Measurements from ENCODE around the gene ARL4D.

DNA sequence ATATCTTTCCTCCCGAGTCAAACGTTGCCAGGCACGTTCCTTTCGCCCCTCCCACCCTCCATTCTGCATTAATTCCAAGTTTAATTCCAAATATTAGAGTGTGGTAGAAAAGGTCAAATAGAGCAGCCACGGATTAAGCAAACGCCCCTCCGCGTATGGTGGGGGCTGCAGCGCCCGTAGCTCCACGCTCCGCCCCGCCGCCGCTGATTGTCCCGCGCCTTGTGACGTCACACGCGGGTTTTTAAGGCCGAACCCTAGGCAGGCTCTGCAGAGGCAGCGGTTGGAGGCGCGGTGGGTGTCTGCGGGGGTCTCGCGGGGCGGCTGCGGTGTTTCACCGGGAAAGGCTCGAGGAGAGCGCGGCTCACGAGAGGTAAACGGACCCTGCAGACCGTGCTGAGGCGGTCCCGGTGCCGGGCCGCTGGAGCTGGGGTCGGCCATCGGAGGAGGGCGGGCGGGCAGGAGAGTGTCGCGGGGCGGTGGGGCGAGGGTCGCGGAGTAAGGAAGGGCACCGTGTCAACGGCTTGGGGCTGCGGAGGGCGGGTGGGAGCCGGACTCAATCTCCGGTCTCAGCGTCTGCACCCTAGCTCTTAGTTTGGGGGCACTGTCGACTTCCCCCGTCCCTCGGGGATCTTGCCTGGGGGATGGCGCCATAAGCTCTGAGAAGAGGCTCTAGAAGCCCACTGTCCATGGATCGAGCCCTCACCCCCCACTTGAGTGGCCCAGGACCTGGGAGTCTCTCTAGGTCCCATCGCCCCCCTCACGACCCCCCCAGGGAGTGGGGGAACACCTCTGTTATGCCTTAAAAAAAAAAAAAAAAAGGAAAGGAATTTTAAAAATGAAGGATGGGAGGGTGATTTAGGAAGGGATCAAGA, at the start of gene ARL4D:
- TF ChIP-seq EZH2 (IDR thresholded peaks at IDR 0.05; ENCODE audit: borderline replicate concordance, low read length), result no peak
- TF ChIP-seq, protein P1, sequence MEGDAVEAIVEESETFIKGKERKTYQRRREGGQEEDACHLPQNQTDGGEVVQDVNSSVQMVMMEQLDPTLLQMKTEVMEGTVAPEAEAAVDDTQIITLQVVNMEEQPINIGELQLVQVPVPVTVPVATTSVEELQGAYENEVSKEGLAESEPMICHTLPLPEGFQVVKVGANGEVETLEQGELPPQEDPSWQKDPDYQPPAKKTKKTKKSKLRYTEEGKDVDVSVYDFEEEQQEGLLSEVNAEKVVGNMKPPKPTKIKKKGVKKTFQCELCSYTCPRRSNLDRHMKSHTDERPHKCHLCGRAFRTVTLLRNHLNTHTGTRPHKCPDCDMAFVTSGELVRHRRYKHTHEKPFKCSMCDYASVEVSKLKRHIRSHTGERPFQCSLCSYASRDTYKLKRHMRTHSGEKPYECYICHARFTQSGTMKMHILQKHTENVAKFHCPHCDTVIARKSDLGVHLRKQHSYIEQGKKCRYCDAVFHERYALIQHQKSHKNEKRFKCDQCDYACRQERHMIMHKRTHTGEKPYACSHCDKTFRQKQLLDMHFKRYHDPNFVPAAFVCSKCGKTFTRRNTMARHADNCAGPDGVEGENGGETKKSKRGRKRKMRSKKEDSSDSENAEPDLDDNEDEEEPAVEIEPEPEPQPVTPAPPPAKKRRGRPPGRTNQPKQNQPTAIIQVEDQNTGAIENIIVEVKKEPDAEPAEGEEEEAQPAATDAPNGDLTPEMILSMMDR (IDR thresholded peaks at IDR 0.05; ENCODE audit: low read length), result no peak
